A549 (cell line): ENCODE data around the gene EMC8.

Experiments
- CTCF ChIP-seq: fragments of >200 bp; sonication (Bioruptor Twin); formaldehyde crosslinking; IDR thresholded peaks from 3 replicates; pipeline ENCODE4 v1.5.1; 2016
- ESRRA ChIP-seq: fragments of 150-350 bp; IDR thresholded peaks from 2 replicates; pipeline ENCODE4 v1.6.1; 2014; ENCODE audit warnings: mild to moderate bottlenecking, low read length, borderline replicate concordance
- HOXA7 ChIP-seq: fragments of 250-450 bp; sonication (Bioruptor Pico); IDR thresholded peaks from 2 replicates; pipeline ENCODE4 v1.5.0; 2020; ENCODE audit warnings: mild to moderate bottlenecking, moderate library complexity
- POLR2A ChIP-seq: IDR thresholded peaks from 2 replicates; pipeline ENCODE4 v1.6.1; 2012; ENCODE audit warnings: mild to moderate bottlenecking, low read length
- TF ChIP-seq, protein P1 (sequence below): IDR thresholded peaks from 2 replicates; pipeline ENCODE4 v1.6.1; 2012

- TF ChIP-seq HOXA7 (CRISPR knock-in tag) (no peak), CTCF (no peak), ESRRA (no peak), POLR2A (no peak)
- TF ChIP-seq, protein P1, sequence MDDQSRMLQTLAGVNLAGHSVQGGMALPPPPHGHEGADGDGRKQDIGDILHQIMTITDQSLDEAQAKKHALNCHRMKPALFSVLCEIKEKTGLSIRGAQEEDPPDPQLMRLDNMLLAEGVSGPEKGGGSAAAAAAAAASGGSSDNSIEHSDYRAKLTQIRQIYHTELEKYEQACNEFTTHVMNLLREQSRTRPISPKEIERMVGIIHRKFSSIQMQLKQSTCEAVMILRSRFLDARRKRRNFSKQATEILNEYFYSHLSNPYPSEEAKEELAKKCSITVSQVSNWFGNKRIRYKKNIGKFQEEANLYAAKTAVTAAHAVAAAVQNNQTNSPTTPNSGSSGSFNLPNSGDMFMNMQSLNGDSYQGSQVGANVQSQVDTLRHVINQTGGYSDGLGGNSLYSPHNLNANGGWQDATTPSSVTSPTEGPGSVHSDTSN = no peak
Observed at GRCh38 chr16:85767531-85767930, 31.8 kb downstream of the EMC8 start.
